Muscle of arm (tissue), 12 donors: ENCODE results near the gene GAL3ST2. TPM values are rescaled to one million over a fixed set of nuclear protein-coding genes. Genes with fewer than 3 reads are reported as not detected.
"Not testable (repeated sequence)": the region's sequence is repeated elsewhere in the genome, so short reads cannot be mapped to it uniquely, and the experiment has no call there.

Experiments used
- DNase-seq: peaks from one replicate; pipeline ENCODE4 v3.0.0-alpha.2; 2013
- polyA plus RNA-seq, 12 donors: library from polyadenylated mRNA; unstranded; fragments of 120-200 nt; gene quantifications; one replicate each; pipeline ENCODE4 v1.2.1, GENCODE V29; 2013; ENCODE audit not compliant: insufficient read length in 12 of 12

Gene GAL3ST2
- polyA plus RNA-seq, 12 donors = 0.09 to 0.48 (median 0.21) TPM; not detected in 5

DNA sequence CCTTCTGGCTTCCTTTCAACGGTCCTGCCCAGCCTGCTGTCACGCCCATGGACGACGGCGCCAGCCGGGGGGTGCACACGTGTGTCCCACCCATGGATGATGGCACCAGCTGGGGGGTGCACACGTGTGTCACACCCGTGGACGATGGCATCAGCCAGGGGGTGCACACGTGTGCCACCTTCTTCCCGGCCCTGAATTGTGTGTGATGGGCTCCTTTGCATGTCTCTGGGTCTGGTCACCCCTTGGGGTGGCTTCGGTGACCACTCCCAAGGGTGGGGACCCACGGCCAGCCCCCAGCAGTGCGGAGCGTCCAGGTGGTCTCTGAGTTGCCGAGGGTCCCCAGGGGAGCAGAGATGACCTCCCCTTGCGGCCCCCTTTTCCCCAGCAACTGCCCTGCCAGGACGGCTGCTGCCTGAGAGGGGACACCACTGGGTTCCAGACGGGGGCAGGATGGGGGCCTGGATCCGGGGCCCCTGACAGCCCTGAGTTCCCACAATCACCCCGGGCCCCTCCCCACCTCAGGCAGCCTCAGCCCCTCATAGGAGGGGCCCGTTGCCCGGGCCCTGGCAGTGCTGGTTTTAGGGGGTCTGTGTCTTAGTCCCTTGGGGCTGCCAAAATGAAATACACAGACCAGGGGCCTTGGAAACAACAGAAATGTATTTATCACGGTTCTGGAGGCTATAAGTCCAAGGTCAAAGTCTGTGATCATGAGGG, 41.8 kb downstream of the GAL3ST2 start:
- DNase-seq = no peak

DNA sequence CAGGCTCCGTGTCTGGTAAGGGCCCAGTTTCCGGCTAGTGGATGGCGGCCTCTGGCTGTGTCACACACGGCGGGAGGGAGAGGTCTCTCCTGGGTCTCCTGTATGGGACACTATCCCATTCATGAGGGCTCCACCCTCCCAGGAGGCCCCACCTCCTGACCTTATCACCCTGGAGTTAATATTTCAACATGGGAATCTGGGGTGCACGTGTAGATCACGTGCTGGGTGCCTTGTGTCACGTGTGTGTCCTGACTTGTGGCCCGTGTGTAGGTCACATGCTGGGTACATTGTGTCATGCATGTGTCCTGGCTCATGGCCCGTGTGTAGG, 42.3 kb downstream of the GAL3ST2 start:
- no peak for DNase-seq

DNA sequence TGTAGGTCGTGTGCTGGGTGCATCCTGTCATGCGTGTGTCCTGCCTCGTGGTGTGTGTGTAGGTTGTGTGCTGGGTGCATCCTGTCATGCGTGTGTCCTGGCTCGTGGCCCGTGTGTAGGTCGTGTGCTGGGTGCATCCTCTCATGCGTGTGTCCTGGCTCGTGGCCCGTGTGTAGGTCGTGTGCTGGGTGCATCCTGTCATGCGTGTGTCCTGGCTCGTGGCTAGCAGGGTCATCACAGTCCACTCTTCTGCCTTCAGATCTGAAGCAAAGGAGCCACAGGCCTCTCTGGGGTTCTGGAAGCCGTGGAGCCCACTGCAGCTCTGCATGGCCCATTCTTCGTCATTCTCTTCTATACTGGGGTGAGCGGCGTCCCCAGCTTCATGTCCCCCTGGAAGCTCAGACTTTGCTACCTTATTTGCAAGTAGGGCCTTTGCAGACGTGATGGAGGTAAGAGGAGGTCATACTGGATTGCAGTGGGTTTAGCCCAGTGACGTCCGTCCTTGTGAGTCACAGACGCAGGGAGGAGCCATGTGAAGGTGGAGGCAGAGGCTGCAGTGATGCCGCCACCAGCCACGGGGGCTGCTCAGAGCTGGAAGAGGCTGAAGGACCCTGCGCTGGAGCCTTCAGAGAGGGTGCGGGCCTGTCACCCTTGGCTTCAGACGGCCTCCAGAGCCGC, 43.5 kb downstream of the GAL3ST2 start:
- not testable (repeated sequence) for DNase-seq

DNA sequence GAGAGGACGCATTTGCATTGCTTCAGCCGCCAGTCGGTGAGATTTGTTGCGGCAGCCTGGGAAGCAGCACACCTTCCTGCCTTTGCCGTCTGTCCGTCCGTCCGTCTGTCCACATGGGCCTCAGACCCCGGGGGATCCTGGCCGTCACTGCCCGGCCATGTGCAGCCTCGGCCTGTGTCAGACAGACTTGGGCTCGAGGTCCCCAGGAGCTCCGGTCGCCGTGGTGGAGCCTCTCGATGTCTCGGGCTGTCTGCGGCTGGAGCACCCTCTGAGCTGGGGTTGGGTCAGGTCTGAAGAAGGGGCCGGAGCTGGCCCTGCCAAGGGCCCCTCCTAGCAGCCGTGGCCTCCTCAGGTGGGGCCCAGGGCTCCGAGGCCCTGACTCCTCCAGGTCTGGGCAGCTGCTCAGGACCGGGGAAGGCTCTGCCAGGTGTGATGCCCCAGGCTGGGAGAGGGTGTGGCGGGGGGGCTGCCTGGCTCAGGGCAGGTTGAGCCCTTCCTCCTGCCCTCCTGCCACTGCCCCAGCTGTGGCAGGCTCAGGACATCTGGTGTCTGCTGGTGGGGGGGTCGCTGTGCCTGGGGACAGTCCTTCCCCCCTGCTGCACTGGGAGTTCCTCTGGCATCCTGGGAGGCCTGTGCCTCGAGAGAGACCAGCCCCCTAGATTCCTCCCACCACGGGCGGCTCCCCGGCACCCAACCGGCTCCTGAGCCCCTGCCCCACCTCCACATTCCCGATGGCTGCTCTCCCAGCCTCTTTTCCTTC, 44.2 kb downstream of the GAL3ST2 start:
- no peak for DNase-seq

DNA sequence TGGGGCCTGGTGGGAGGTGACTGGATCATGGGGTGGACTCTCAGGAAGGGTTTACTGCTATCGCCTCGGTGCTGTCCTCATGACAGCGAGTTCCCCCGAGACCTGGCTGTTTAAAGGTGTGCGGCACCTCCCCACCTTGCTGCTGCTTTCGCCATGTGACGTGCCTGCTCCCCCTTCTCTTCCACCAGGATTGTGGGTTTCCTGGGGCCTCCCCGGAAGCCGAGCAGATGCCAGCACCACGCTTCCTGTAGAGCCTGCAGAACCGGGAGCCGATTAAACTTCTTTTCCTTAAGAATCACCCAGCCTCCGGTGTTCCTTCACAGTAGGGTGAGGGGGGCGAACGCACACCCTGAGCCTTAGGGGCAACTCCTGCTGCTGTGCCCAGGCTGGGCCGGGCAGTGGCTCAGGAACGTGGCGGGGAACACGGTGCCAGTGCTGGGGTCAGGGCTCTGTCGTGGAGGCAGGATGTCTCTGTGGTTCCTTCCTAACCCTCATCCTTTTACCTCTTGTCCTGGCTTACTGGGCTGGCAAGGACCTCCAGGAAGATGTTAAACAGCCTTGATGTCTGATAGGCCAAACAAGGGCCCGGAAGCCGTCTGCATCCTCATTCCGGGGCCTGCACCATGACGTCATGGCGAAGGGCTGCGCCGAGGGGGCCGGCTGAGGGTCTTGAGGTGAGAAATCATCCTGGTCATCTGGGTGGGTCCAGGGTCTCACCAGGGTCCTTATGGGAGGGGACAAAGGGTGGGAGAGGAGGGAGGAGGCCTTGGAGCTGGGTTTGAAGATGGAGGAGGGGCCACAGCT, 45.0 kb downstream of the GAL3ST2 start:
- no peak for DNase-seq

DNA sequence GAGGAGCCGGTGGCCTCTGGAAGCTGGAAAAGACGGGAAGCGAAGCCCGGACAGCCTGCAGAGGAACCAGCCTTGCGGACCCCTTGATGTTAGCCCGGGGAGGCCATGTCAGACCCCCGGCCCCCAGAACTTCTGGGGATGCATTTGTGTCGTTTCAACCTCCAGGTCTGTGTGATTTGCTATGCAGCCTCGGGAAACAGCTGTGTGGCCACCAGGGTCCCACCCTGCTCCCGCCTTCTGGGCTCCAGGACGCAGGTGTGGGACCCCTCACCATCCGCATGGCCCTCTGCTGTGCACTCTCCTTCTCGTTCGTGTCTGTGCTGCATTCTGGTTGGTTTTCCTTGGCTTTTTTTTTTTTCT, 45.6 kb downstream of the GAL3ST2 start:
- DNase-seq = no peak

DNA sequence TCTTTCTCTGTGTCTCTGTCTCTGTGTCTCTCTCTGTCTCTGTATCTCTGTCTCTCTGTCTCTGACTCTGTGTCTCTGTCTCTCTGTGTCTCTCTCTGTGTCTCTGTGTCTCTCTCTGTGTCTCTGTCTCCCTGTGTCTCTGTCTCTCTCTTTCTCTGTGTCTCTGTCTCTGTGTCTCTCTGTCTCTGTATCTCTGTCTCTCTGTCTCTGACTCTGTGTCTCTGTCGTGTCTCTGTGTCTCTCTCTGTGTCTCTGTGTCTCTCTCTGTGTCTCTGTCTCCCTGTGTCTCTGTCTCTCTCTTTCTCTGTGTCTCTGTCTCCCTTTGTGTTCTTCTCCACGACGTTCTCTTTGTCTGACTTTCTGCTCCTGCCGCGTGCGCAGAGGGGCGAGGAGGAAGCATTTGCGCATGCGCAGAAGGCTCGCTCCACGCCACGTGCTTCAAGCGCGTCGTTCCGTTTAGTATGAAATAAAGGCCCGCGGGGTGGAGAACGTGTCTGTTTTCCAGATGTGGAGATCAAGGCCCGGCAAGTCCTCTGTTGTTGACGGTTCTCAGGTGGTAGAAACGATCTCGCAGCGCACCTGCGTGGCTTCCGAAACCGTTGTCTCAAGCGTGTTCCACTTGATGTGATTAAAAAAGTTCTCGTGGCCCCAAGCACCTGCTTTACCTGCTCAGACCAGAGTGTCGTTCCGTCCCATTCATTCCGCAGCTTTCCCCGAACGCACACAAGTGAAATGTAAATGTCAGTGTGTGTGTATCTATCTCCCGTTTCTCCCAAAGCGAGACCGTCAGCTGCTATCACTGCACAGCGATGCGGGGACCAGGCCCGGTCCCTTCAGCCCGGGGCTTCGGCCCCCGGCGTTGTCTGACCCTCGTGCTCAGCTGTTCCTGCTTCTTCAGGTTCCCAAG, 47.2 kb downstream of the GAL3ST2 start:
- not testable (repeated sequence) for DNase-seq

DNA sequence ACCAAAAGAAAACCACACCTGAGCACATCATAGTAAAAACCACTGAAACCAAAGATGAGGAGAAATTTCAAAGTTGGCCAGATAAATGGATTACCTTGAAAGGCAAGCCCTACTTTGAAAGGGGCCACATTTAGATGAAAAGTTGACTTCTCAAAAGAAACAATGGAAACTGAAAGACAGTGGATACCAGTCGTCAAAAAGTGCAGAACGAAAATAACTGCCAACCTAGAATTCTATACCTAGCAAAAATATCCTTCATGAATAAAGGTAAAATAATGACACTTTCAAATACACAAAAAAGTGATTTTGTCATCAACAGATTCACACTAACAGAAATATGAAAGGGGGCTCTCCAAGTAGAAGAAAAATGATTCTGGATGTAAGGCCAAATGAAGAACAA, 50.8 kb downstream of the GAL3ST2 start:
- DNase-seq = no peak

DNA sequence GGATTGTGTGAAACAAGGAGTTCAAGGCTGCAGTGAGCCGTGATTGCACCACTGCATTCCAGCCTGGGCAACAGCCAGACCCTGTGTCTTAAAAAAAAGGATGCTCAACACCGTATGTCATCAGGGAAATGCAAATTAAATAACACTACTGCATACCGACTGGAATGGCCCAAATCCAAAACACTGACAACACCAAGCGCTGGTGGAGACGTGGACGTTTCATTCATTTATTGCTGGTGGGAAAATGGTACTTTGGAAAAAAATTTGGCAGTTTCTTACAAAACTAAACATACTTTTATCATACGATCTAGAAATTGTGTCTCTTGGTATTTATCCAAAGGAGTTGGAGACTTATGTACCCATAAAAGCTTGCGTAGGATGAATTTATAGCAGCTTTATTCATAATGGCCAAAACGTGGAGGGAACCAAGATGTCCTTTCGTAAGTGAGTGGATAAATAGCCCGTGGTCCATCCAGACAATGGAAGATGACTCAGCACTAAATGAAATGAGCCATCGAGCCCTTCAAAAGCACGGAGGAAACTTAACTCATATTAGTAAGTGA, 56.6 kb downstream of the GAL3ST2 start:
- no peak for DNase-seq

DNA sequence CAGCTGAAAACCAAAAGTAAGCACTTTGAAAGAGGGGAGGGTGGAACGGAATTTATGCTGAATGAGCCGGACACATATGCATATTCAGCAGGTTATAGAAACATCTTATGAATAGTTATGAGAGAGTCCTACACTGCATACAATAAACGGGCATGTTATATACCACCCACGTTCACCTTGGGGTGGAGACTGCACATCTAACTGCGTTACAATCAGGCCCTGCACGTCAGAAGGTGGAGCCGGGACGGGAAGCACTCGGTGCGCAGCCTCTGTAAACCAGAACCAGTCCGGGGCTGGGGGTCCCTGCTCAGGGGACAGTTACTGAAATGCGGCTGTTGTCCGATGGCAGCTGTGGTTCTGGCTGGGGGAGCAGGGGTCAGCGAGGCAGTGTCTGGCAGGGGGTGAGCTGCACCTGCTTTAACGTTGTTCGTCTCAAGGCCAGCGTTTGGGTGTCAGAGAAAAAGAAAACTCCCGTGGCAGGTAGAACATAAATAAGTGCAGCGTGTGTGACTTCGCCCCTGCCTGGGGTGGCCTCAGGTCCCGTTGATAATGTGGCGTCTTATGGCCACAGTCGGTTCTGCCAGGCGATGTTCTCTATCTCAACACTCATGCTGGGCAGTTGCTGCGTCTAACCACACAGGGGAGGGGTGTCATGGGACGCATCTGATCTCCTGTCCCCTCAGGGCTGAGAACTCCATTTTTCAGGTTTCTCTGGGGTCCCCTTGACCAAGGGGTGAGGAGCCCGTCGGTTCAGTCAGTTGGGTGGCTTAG, 57.3 kb downstream of the GAL3ST2 start:
- not testable (repeated sequence) for DNase-seq

DNA sequence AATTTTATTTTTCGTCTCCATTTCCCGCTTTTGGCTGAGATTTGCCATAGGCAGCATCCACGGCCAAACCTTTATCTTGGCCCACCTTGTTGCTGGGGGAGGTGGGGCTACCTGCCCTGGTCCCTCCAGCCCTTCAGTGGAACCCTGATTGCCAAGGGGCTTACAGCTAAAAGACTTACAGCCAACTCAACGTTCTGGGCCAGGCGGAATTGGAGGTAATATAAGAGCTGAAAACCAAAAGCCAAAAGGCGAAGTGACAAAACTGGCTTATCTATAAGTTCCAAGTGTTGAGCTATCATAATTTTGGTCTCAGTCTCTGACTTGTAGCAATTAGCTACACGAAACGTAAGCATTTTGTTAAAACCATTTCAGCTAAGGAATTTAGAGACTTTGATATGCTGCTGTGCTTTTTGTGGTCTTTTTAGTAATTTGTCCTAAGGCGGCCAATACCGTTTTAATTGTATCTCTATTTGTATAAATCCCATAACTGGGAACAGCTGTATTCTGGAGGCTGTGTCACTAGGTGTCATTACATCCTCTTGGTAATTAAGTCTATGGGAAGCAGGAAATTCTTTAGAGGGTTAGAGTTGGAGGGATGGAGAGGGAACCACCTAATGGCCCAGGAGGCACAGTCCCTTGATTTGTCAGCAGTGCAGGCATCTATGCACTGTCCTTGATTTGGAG, 58.0 kb downstream of the GAL3ST2 start:
- no peak for DNase-seq

DNA sequence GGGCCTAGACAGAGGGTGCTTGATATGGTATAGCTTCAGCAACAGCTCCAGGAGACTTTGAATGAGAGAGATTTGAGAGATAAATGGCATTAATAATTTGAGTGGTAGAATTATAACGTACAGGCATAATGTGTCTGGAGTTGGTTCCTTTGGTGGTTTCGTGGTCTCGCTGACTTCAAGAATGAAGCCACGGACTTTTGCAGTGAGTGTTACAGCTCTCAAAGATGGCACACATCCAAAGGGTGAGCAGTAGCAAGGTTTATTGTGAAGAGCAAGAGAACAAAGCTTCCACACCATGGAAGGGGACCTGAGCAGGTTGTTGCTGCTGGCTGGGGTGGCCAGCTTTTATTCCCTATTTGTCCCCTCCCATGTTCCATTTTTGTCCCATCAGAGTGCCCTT, 59.0 kb downstream of the GAL3ST2 start:
- no peak for DNase-seq

DNA sequence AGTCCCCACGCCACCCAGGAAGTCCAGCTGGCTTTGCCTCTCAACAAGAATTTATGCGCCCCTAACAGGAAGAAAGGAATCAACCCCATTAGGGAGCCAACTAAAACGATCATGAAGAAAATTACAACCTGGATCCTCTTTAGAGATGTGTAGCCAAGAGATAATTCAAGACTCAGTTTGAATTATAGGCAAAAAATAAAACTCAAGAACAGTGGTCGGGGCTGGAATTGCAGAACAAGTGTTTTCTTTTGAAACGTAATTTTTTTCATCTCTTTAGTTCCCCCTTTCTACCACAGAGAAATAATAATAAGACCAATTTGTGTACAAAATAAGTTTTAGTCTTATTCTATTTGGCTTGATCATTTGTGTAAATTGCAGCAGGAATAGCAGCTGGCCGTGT, 59.7 kb downstream of the GAL3ST2 start:
- no peak for DNase-seq

DNA sequence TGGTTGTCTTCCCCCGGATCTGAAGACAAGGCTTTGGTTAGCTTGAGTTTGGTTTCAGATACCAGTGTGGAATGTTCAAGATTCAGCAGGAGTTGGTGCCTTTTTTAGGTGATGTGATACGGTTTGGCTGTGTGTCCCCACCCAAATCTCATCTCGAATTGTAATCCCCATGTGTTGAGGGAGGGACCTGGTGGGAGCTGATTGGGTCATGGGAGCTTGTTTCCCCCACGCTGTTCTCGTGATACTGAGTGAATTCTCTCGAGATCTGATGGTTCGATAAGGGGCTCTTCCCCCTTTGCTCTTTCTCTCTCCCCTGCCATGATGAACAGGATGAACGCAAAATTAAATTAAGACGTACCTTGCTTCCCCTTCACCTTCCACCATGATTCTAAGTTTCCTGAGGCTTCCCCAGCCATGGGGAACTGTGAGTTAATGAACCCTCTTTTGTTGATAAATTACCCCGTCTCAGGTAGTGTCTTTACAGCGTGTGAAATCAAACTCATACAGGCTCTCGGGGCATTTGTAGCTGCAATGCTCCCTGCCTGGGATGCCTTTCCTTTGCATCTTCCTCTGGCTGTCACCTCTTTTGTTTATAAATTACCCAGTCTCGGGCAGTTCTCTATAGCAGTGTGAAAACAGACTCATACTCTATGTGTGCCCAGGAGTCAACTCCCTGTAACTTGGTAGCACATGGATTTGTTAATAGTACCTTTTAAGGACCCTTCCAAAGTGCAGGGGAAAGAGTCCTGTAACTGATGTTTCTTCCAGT, 60.8 kb downstream of the GAL3ST2 start:
- no peak for DNase-seq

DNA sequence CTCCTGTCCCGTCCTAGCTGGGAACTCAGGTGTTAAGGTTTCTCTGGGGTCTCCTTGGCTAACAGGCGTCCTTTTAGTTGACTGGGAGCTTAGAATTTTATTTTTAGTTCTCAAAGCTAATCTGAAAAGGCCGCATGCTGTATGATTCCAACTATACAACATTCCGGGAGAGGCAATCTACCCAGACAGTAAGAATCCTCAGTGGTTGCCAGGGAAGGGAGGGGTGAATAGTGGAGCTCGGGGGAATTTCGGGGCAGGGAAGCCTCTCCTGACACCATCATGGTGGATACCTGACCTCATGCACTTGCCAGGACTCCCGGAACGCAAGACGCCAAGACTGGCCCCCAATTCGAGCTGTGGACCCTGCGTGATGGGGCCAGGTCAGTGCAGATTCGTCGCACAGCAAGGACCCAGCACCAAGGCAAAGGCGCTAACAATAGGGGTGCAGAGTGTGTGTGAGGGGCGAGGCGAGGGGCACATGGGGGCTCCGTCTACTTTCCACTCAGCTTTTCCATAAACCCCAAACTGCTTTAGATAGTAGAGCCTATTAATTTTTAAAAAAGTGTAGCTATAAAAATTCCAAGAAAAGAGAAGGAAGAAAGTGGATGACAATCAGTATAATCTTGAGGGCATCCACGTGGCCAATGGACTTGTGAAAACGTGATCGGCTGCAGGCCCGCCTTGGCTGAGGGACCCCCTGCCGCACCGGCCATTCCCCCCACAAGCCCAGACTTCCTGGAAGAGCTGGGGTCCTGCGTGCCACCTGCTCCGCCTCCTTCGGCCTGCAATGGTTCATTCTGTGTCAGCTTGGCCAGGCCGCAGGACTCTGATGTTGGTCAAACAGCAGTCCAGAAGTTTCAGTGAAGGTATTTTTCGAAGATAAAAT, 64.8 kb downstream of the GAL3ST2 start:
- no peak for DNase-seq

DNA sequence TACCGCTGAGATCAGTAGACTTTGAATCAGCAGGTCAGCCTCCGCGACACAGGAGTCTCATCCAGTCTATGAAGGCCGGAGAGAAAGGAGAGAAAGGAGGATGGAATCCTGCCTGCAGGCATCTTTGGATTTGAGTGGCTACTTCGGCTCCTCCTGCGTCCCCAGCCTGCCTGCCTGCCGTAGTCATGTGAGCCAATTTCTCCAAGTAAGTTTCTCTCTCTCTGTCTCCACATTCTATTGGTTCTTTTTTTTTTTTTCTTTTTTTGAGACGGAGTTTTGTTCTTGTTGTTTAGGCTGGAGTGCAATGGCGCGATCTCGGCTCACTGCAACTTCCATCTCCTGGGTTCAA, 65.4 kb downstream of the GAL3ST2 start:
- no peak for DNase-seq

DNA sequence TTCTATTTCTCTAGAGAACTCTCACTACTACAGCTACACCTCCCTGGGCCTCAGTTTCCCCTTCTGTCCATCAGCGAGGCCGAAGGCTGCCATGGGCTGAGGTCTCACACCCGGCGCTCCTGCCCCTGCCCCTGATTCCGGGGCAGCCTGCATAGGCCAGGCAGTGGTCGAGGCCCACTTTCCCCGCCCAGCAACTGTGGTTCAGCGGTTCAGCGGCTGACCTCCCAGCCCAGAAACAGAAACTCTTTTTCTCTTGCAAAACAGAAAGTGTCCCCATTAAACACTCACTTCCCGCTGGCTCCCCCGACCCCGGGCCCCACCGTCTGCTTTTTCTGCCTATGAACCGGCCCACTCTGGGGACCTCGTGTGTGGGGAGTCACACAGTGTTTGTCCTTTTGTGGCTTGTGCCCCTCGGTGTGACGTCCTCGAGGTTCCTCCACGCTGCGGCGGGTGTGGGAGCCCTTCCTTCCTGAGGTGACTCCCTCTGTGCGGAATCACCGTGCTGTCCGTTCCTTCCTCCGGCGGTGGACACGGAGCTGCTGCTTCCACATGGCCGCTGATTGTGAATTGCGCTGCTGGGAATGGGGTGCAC, 66.1 kb downstream of the GAL3ST2 start:
- DNase-seq = no peak
